SK-N-MC (cell line): ENCODE results near the gene THRSP.

Experiments
- EZH2 ChIP-seq: fragments of 200-600 bp; sonication (generic); IDR thresholded peaks from one replicate; pipeline ENCODE4 v1.6.1; 2017; ENCODE audit warnings: antibody characterized with exemption
- FOXP2 ChIP-seq: optimal IDR thresholded peaks from 2 replicates; pipeline ENCODE3; 2011; ENCODE audit warnings: mild to moderate bottlenecking, moderate library complexity; ENCODE audit not compliant: insufficient read depth; ENCODE audit errors: extremely low read length, control extremely low read depth
- POLR2AphosphoS5 ChIP-seq: IDR thresholded peaks from 2 replicates; pipeline ENCODE4 v1.6.1; 2012; ENCODE audit warnings: mild to moderate bottlenecking, low read depth, low read length, borderline replicate concordance

DNA sequence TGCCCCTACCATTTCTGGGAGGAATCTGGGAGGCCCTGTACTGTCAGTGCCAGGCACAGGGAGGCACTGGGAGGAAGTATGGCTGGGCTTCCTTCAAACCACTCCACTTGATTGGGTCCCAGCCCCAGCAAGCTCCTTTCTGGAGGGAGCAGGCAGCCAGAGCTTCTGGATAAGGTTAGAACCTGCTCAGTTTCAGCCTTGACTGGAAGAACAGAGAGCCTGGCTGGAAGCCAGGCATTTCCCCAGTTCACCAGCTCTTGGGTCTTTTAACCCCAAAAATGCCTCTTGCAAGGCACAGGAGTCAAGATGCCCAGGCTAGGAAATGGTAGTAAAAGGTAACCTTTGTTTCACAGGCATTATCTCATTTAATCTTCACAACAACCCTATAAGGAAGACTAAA, 31.6 kb upstream of the THRSP start:
- TF ChIP-seq POLR2AphosphoS5 = no peak
- TF ChIP-seq EZH2 = no peak
- TF ChIP-seq FOXP2 = no peak
